HG03575 (cell line): ENCODE results near the gene ZSWIM9.

Experiments used
- ATAC-seq: cut with Tn5 transposase; IDR thresholded peaks from one replicate; pipeline ENCODE4 v1.9.1; 2021; ENCODE audit not compliant: unreplicated experiment, insufficient number of reproducible peaks, low FRiP score; ENCODE audit errors: extremely low read depth

Gene ZSWIM9

GRCh38 chr19:48170817-48171347 is 402 bp downstream of the ZSWIM9 start:
- no peak for ATAC-seq

GRCh38 chr19:48171710-48172109 is 1.2 kb downstream of the ZSWIM9 start:
- ATAC-seq = no peak

DNA sequence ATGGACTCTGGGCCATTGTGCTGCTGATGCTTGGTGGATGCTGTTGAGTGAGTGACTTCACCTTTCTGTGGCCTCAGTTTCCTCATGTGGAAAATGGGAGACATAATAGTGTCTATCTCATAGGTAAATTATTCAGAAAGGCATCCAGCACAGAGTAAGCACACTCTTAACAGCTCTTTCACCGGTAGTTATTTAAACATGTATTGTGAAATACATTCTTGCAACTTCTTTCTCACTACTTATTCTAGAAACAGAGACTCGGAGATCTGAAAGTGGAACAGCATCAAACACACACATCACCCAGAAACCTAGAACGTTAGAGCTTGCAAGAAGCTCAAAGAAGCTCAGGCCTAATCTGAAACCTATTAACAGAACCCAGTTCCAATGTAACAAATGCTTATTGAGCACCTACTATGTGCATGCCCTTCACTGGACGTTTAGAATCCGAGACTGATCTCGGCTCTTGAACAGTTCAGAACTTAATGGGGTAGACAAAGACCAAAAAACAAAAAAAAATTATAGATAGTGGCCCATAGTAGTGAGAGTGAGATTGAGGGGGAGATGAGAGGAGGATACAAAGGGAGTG is 4.1 kb downstream of the ZSWIM9 start:
- no peak for ATAC-seq

DNA sequence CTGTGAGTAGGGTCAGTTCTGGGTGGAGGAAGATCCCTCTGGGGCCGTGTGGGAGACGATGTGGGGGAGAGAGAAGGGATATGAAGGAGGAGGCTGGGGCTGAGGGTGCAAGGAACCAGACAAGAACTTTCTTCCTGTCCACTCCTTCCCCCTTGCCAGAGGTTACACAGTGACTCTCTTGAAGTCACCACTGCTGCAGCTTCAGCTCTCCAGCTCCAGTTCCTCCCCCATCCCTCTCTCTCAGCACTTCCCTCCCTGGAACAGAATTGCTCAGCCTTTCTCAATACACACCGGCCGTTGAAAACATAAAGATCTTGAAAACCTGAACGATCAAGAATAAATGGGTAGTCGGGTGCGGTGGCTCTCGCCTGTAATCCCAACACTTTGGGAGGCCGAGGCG is 5.1 kb downstream of the ZSWIM9 start:
- ATAC-seq = no peak

- no peak for ATAC-seq
Observed at GRCh38 chr19:48176226-48176625, 5.7 kb downstream of the ZSWIM9 start.

DNA sequence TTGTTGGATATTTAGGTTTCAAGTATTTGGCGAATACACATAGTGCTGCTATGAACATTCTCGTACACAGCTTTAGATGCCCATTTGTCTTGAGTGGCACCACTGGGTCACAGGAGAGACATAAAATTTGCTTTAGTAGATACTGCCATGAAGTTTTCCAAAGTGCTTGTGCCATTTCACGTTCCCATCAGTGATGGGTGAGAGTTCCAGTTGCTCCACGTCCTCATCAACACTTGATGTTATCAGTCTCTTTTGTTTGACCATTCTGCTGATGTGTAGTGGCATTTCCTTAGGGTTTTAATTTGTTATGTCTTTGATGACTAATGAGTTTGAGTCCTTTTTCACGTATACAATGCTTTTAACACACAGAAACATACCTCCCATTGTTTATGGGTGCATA is 11.0 kb downstream of the ZSWIM9 start:
- no peak for ATAC-seq

DNA sequence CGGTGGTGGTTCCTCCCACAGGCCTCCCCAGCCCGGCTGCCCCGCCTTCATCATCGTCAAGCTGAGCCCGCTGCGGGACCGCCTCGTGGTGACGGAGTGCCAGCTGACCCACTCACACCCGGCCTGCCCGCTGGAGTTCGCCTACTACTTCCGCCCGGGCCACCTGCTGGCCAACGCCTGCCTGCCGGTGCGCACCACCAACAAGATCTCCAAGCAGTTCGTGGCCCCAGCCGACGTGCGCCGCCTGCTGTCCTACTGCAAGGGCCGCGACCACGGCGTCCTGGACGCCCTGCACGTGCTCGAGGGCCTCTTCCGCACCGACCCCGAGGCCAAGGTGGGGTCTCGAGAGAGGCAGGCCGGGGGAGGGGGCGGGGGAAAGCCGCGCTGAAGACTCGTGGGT is 12.0 kb downstream of the ZSWIM9 start:
- no peak for ATAC-seq

- ATAC-seq = no peak
Observed at GRCh38 chr19:48183356-48183755, 12.9 kb downstream of the ZSWIM9 start.

DNA sequence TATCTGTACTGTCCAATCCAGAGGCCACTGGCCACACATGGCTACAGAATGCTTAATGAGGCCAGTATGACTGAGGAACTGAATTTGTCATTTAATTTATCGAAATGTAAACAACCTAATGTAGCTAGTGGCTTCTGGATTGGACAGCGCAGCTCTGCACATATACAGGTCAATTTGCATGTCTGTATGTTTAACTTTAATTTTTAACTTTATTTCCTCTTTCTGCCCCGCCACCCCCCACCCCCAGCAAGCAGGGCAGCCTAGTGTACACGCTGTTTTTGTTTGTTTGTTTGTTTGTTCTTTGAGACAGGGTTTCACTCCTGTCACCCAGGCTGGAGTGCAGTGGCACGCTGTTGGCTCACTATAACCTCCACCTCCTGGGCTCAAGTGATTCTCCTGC is 15.5 kb downstream of the ZSWIM9 start:
- no peak for ATAC-seq

- ATAC-seq = no peak
Observed at GRCh38 chr19:48186541-48186991, 16.1 kb downstream of the ZSWIM9 start.

DNA sequence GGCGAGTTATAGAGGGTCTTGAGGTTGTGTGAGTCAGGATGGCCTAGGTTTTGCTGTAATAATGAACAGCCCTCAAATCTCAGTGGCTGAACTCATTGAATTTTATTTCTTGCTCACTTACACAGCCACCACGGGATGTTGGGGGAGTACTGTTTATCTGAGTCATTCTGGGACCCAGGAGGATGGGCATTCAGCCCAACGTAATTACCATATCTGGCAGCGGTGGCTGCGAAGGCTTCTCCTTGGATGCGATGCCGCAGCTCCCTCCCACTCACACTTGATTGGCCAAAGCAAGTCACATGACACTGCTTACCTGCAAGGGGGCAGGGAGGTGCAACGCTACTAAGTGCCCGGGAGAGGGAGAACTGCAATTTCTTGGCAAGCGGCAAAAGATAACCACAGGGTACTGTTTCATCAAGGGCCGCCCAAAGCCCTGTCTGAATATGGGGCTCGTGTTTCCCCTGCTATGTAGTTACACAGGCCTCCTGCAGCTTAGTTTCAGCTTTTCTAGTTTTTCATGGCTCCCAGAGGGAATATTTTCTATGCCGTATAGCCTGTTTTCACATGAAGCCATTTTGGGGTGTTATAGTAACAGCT is 19.9 kb downstream of the ZSWIM9 start:
- ATAC-seq = no peak

DNA sequence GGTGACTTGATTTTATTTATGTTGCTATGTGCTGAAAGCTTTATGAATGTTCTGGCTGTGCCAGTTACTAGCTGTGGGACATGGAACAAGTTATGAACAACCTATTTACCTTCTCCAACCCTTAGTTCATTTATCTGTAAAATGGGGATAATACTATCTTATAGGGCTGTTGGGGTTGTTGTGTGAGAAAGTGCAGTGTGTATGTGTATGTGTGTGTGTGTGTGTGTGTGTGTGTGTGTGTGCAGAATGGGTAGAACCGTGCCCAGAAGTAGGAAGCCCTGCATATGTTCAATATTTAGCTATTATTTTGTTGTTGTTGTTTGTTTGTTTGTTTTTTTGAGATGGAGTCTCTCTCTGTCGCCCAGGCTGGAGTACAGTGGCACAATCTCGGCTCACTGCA is 20.4 kb downstream of the ZSWIM9 start:
- ATAC-seq = no peak

GRCh38 chr19:48192750-48193149 is 22.3 kb downstream of the ZSWIM9 start:
- no peak for ATAC-seq

- no peak for ATAC-seq
Observed at GRCh38 chr19:48194041-48194843, 23.8 kb downstream of the ZSWIM9 start.

- no peak for ATAC-seq
Observed at GRCh38 chr19:48194844-48195830, 24.7 kb downstream of the ZSWIM9 start.

DNA sequence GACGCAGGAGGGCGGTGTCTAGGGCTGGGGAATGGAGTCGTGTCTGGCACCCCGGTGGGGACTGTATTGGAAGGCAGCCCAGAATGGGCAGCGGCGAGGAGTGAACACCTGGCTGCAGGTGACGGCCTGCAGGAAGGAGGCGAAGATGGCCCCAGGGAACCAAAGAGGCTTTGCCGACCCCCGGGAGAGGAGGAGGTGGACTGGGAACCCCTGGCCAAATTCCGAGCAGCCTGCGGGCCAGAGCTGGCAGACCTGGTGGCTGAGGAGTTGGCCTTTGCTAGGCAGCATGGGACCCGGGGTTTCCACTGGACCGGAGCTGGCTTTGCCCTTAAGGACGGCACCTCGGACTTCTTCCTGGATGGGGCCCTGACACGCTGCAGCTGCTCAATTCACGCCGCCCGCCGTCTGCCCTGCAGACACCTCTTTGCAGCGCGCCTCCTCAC is 25.9 kb downstream of the ZSWIM9 start:
- no peak for ATAC-seq

GRCh38 chr19:48196933-48197665 is 26.6 kb downstream of the ZSWIM9 start:
- no peak for ATAC-seq

GRCh38 chr19:48203222-48203793 is 32.8 kb downstream of the ZSWIM9 start:
- no peak for ATAC-seq
